ENCODE measurements around the gene N4BP2L2.

DNA sequence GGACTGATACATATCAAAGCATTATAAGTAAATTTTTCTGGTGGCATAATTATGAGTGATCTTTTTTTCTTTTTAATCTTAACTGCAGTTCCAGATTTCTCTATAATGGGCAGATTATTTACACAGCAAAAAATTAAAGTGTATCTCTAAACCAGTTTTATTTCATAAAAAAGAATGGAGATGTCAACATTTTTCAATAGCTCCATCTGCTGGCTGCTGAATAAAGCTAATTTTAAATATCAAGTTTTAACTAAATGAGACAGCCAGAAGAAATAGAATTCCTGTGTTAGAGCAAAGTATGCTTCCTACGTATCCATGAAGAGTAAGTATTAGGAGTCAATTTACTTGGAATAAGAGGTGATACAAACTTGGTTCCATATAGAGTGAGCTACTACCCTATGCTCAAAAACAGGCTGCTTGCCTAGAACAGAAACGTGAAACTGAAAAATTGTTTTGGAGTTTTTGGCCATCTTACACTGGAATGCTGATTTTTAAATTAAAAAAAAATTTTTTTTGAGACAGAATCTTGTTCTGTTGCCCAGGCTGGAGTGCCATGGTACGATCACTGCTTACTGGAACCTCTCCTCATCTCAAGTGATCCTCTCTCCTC, 42.7 kb upstream of the N4BP2L2 start:
- TF ChIP-seq POLR2A (IDR thresholded peaks at IDR 0.05) (no peak), POLR2AphosphoS5 (IDR thresholded peaks at IDR 0.05) (no peak)
- TF ChIP-seq, protein P1, sequence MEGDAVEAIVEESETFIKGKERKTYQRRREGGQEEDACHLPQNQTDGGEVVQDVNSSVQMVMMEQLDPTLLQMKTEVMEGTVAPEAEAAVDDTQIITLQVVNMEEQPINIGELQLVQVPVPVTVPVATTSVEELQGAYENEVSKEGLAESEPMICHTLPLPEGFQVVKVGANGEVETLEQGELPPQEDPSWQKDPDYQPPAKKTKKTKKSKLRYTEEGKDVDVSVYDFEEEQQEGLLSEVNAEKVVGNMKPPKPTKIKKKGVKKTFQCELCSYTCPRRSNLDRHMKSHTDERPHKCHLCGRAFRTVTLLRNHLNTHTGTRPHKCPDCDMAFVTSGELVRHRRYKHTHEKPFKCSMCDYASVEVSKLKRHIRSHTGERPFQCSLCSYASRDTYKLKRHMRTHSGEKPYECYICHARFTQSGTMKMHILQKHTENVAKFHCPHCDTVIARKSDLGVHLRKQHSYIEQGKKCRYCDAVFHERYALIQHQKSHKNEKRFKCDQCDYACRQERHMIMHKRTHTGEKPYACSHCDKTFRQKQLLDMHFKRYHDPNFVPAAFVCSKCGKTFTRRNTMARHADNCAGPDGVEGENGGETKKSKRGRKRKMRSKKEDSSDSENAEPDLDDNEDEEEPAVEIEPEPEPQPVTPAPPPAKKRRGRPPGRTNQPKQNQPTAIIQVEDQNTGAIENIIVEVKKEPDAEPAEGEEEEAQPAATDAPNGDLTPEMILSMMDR (IDR thresholded peaks at IDR 0.05): peak; percentile 35 to 58 (median 46)

Measured in gastroesophageal sphincter (tissue), 3 donors.